Measurements from ENCODE around the gene LYZL1. TPM values are rescaled to one million over a fixed set of nuclear protein-coding genes. Genes with fewer than 3 reads are reported as not detected.

Gene LYZL1
- total and polyA plus RNA-seq, 9 of the 15 experiments (the other 6 are each of a cell fraction or from before 2014, with no cell fraction given), result not detected

GRCh38 chr10:29304264-29304994 lies 15.6 kb downstream of the LYZL1 start (continued):
- TF ChIP-seq, protein P1, sequence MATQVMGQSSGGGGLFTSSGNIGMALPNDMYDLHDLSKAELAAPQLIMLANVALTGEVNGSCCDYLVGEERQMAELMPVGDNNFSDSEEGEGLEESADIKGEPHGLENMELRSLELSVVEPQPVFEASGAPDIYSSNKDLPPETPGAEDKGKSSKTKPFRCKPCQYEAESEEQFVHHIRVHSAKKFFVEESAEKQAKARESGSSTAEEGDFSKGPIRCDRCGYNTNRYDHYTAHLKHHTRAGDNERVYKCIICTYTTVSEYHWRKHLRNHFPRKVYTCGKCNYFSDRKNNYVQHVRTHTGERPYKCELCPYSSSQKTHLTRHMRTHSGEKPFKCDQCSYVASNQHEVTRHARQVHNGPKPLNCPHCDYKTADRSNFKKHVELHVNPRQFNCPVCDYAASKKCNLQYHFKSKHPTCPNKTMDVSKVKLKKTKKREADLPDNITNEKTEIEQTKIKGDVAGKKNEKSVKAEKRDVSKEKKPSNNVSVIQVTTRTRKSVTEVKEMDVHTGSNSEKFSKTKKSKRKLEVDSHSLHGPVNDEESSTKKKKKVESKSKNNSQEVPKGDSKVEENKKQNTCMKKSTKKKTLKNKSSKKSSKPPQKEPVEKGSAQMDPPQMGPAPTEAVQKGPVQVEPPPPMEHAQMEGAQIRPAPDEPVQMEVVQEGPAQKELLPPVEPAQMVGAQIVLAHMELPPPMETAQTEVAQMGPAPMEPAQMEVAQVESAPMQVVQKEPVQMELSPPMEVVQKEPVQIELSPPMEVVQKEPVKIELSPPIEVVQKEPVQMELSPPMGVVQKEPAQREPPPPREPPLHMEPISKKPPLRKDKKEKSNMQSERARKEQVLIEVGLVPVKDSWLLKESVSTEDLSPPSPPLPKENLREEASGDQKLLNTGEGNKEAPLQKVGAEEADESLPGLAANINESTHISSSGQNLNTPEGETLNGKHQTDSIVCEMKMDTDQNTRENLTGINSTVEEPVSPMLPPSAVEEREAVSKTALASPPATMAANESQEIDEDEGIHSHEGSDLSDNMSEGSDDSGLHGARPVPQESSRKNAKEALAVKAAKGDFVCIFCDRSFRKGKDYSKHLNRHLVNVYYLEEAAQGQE (IDR thresholded peaks at IDR 0.05; ENCODE audit: borderline replicate concordance), result peak; percentile 88
- TF ChIP-seq, protein P1 (CRISPR knock-in tag; IDR thresholded peaks at IDR 0.05; ENCODE audit: low read depth), result no peak
- TF ChIP-seq, protein P2, sequence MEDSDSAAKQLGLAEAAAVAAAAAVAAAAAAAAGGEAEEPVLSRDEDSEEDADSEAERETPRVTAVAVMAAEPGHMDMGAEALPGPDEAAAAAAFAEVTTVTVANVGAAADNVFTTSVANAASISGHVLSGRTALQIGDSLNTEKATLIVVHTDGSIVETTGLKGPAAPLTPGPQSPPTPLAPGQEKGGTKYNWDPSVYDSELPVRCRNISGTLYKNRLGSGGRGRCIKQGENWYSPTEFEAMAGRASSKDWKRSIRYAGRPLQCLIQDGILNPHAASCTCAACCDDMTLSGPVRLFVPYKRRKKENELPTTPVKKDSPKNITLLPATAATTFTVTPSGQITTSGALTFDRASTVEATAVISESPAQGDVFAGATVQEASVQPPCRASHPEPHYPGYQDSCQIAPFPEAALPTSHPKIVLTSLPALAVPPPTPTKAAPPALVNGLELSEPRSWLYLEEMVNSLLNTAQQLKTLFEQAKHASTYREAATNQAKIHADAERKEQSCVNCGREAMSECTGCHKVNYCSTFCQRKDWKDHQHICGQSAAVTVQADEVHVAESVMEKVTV (CRISPR knock-in tag; IDR thresholded peaks at IDR 0.05), result peak; percentile 89
- peak; percentile 45; the same call in 1 of the 2 replicates for TF ChIP-seq STAG1 (CRISPR knock-in tag; IDR thresholded peaks at IDR 0.05; ENCODE audit: borderline replicate concordance)
